Measurements from ENCODE around the gene CMTR1. TPM values are rescaled to one million over a fixed set of nuclear protein-coding genes. Genes with fewer than 3 reads are reported as not detected.

Gene CMTR1
- total RNA-seq, 4 donors from 2014 or later, result 35.1 to 49.2 (median 41.4) TPM

DNA sequence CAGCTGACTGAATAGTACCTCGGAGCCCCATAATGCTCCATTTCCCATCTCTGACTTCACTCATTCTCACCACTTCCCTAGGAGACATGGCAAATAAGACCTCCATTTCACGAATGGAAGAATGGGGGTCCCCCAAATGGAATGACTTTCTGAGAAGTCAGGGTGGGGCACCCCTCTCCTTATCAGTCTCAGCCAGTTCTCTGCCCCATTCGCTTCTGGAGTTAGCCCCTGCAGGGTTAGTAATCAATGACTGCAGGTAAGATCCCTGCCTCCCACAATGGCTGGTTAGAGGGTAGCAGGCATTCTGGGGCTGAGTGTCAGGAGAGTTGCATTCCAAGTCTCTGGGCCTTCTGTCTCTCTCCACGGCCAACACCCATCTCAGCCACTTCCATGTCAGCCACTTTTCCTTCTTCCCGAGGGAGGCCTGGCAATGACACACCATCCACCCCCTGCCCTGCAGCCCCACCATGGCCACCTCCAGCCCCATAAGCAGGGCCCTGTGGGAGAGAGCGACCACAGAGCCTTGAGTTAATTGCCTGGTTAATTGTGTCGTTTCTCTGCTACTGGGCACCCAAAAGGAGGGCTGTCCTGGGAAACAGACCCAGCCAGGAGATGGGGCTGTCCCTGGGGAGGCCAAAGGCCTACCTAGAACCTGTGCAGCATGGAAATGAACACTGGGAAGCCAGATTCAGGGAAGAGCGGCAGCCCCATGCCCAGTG is 53.3 kb downstream of the CMTR1 start:
- 81 to 92% methylated on average over 2 to 4 of the region's 8 CpGs for WGBS, 2 donors (ENCODE audit: low coverage in 1 of 2)
- H3K36me3 ChIP-seq, result peaks cover 0 to 51% of the 10 kb centered on the region in 2 donors

GRCh38 chr6:37487591-37488380 is 54.8 kb downstream of the CMTR1 start:
- H3K27ac ChIP-seq, result no peak overlapping the region
- H3K4me1 ChIP-seq, result peaks cover 0 to 17% (median 0%) of the 10 kb centered on the region in 3 donors
- no peaks in the 10 kb centered on the region for H3K27me3 ChIP-seq
- no peaks in the 10 kb centered on the region for H3K9me3 ChIP-seq
- peaks cover 0 to 36% of the 10 kb centered on the region in 2 donors for H3K36me3 ChIP-seq
- no peak for ATAC-seq
- no peak for TF ChIP-seq POLR2A (IDR thresholded peaks at IDR 0.05)
- TF ChIP-seq POLR2AphosphoS5 (IDR thresholded peaks at IDR 0.05), result no peak
- TF ChIP-seq, protein P1, sequence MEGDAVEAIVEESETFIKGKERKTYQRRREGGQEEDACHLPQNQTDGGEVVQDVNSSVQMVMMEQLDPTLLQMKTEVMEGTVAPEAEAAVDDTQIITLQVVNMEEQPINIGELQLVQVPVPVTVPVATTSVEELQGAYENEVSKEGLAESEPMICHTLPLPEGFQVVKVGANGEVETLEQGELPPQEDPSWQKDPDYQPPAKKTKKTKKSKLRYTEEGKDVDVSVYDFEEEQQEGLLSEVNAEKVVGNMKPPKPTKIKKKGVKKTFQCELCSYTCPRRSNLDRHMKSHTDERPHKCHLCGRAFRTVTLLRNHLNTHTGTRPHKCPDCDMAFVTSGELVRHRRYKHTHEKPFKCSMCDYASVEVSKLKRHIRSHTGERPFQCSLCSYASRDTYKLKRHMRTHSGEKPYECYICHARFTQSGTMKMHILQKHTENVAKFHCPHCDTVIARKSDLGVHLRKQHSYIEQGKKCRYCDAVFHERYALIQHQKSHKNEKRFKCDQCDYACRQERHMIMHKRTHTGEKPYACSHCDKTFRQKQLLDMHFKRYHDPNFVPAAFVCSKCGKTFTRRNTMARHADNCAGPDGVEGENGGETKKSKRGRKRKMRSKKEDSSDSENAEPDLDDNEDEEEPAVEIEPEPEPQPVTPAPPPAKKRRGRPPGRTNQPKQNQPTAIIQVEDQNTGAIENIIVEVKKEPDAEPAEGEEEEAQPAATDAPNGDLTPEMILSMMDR (IDR thresholded peaks at IDR 0.05), result no peak
- TF ChIP-seq EP300 (IDR thresholded peaks at IDR 0.05), result no peak
- no peak overlapping the region for H3K4me3 ChIP-seq
- WGBS, 2 donors (ENCODE audit: low coverage in 1 of 2), result 78 to 80% methylated on average over 2 to 7 of the region's 9 CpGs

More for the DNA sequence above, 53.3 kb downstream of the CMTR1 start:
- Histone ChIP-seq H3K9me3 (no peaks in the 10 kb centered on the region), H3K27ac (no peak overlapping the region), H3K4me3 (no peak overlapping the region), H3K4me1 (peaks cover 0 to 8% (median 0%) of the 10 kb centered on the region in 3 donors), H3K27me3 (no peaks in the 10 kb centered on the region)
- TF ChIP-seq, protein P1 (IDR thresholded peaks at IDR 0.05), result no peak
- TF ChIP-seq POLR2A (IDR thresholded peaks at IDR 0.05), result no peak
- TF ChIP-seq POLR2AphosphoS5 (IDR thresholded peaks at IDR 0.05), result no peak
- no peak for TF ChIP-seq EP300 (IDR thresholded peaks at IDR 0.05)
- no peak for ATAC-seq

DNA sequence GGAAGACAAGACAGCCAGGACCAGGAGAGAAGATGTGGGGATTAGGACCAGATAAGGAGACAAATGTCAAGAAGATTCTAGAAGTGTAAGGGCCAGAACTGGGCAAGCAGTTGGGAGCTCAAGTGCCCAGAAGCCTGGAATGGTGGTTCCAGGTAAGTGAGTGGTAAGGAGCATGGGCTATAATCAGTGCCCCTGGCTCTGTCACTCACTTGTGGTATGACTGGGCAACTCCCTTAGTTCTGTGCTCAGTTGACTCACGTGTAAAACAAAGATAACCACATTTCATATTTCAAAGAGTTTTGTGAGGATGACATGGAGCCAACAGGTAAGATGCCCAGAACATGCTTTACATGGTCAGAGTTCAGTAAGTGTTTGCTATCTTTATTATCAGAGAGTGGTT is 55.5 kb downstream of the CMTR1 start:
- ATAC-seq, result no peak
- H3K27me3 ChIP-seq, result no peaks in the 10 kb centered on the region
- 29% methylated on average over 1 of the region's 1 CpG; no CpG with 5 or more reads in 1 of the 2 donors for WGBS, 2 donors (ENCODE audit: low coverage in 1 of 2)
- H3K4me1 ChIP-seq, result peaks cover 0 to 24% (median 0%) of the 10 kb centered on the region in 3 donors
- no peak for TF ChIP-seq POLR2A (IDR thresholded peaks at IDR 0.05)
- no peak for TF ChIP-seq POLR2AphosphoS5 (IDR thresholded peaks at IDR 0.05)
- TF ChIP-seq EP300 (IDR thresholded peaks at IDR 0.05), result no peak
- H3K36me3 ChIP-seq, result peaks cover 0 to 29% of the 10 kb centered on the region in 2 donors
- H3K27ac ChIP-seq, result no peak overlapping the region
- H3K4me3 ChIP-seq, result no peak overlapping the region
- no peaks in the 10 kb centered on the region for H3K9me3 ChIP-seq

DNA sequence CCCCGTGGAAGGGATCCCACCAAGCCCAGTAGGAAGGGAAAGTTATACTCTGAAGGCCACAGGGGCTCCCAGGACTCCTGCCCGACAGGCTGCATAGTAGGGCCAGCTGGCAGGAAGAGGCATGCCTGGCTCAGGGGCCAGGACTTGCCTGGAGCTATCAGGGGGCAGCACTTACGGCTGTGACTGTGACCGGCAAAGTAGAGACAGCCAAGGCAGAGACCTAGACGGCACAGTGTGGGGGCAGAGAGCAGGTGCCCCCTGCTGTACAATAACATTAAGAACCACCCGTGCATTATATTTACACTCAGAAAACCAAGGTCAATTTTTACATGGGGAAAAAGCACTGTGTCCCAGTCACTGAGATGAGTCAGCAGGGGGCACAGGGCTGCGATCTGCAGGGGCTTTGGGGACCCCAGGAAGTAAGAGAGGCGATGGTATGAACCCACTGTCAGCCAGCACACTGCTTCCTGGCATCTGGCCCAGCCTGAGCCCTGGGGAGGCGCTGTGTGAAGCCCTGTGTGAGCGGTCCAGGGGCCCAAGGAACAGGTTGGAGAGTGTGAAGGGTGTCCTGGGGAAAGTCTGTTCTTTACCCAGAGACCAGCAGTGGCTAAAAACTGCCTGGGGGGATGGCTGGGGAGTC is 56.8 kb downstream of the CMTR1 start:
- WGBS, 2 donors (ENCODE audit: low coverage in 1 of 2), result 26% methylated on average over 5 of the region's 10 CpGs; no CpG with 5 or more reads in 1 of the 2 donors
- ATAC-seq, result no peak
- H3K27me3 ChIP-seq, result no peaks in the 10 kb centered on the region
- H3K4me3 ChIP-seq, result no peak overlapping the region
- no peaks in the 10 kb centered on the region for H3K9me3 ChIP-seq
- no peak overlapping the region for H3K27ac ChIP-seq
- peaks cover 0 to 26% (median 0%) of the 10 kb centered on the region in 3 donors for H3K4me1 ChIP-seq
- TF ChIP-seq POLR2AphosphoS5 (IDR thresholded peaks at IDR 0.05) (no peak), POLR2A (IDR thresholded peaks at IDR 0.05) (no peak), EP300 (IDR thresholded peaks at IDR 0.05) (no peak)
- TF ChIP-seq, protein P1 (IDR thresholded peaks at IDR 0.05), result no peak
- peaks cover 0 to 19% of the 10 kb centered on the region in 2 donors for H3K36me3 ChIP-seq

GRCh38 chr6:37490536-37491170 is 57.6 kb downstream of the CMTR1 start:
- Histone ChIP-seq H3K4me1 (peaks cover 0 to 26% (median 0%) of the 10 kb centered on the region in 3 donors), H3K36me3 (peaks cover 0 to 13% of the 10 kb centered on the region in 2 donors), H3K4me3 (no peak overlapping the region), H3K9me3 (no peaks in the 10 kb centered on the region), H3K27ac (no peak overlapping the region), H3K27me3 (no peaks in the 10 kb centered on the region)
- no peak for ATAC-seq
- TF ChIP-seq EP300 (IDR thresholded peaks at IDR 0.05) (no peak), POLR2AphosphoS5 (IDR thresholded peaks at IDR 0.05) (no peak), POLR2A (IDR thresholded peaks at IDR 0.05) (no peak)
- TF ChIP-seq, protein P1 (IDR thresholded peaks at IDR 0.05), result no peak
- 68 to 80% methylated on average over 4 to 5 of the region's 9 CpGs for WGBS, 2 donors (ENCODE audit: low coverage in 1 of 2)
